ENCODE measurements around the gene DSG4. TPM values are rescaled to one million over a fixed set of nuclear protein-coding genes. Genes with fewer than 3 reads are reported as not detected.

DSG4 gene
- total and polyA plus RNA-seq, 2 donors = under 0.01 to 0.05 TPM

GRCh38 chr18:31436825-31437224 is 60.2 kb downstream of the DSG4 start:
- no peak overlapping the region for H3K27ac ChIP-seq (ENCODE audit: low read depth in 1 of 2, low read length in 1 of 2)
- H3K4me3 ChIP-seq (ENCODE audit: low read length in 2 of 2) = no peak overlapping the region
- H3K9me3 ChIP-seq (ENCODE audit: control insufficient read depth in 2 of 2, insufficient read depth in 1 of 2, low read length in 1 of 2) = no peaks in the 10 kb centered on the region
- H3K36me3 ChIP-seq (ENCODE audit: control insufficient read depth in 2 of 2, insufficient read depth in 2 of 2, low read length in 1 of 2) = no peaks in the 10 kb centered on the region
- no peaks in the 10 kb centered on the region for H3K4me1 ChIP-seq (ENCODE audit: control insufficient read depth in 2 of 2, insufficient read depth in 2 of 2, low read length in 2 of 2)
- DNase-seq (ENCODE audit: low read depth in 6 of 9, low spot score in 9 of 9) = no peak
- 68% methylated on average over 3 of the region's 3 CpGs for WGBS
- no peaks in the 10 kb centered on the region for H3K27me3 ChIP-seq (ENCODE audit: control insufficient read depth in 2 of 2, insufficient read depth in 1 of 2, low read length in 1 of 2)

DNA sequence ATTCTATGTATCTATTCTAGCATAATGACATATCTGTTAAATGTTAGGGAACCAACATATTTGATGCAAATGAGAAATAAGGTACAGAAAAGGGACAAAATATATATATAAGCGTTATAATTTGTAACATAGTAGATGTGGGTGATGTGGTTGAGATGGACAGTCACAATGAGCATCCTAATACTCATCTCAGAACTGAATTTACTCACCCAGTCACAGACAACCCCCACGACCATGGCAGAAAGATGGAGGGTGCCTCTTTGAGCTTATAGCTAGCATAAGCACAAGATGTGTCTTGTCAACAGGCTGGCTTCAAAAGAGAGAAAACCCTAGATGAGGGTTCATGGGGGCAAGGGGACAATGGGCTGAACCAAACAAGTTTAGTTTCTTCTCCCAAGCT is 61.8 kb downstream of the DSG4 start:
- Histone ChIP-seq H3K4me1 (ENCODE audit: control insufficient read depth in 2 of 2, insufficient read depth in 2 of 2, low read length in 2 of 2) (no peaks in the 10 kb centered on the region), H3K36me3 (ENCODE audit: control insufficient read depth in 2 of 2, insufficient read depth in 2 of 2, low read length in 1 of 2) (no peaks in the 10 kb centered on the region), H3K27ac (ENCODE audit: low read depth in 1 of 2, low read length in 1 of 2) (no peak overlapping the region), H3K9me3 (ENCODE audit: control insufficient read depth in 2 of 2, insufficient read depth in 1 of 2, low read length in 1 of 2) (no peaks in the 10 kb centered on the region), H3K4me3 (ENCODE audit: low read length in 2 of 2) (no peak overlapping the region), H3K27me3 (ENCODE audit: control insufficient read depth in 2 of 2, insufficient read depth in 1 of 2, low read length in 1 of 2) (no peaks in the 10 kb centered on the region)
- DNase-seq (ENCODE audit: low read depth in 6 of 9, low spot score in 9 of 9) = no peak
- WGBS = 91% methylated on average over 2 of the region's 2 CpGs

DNA sequence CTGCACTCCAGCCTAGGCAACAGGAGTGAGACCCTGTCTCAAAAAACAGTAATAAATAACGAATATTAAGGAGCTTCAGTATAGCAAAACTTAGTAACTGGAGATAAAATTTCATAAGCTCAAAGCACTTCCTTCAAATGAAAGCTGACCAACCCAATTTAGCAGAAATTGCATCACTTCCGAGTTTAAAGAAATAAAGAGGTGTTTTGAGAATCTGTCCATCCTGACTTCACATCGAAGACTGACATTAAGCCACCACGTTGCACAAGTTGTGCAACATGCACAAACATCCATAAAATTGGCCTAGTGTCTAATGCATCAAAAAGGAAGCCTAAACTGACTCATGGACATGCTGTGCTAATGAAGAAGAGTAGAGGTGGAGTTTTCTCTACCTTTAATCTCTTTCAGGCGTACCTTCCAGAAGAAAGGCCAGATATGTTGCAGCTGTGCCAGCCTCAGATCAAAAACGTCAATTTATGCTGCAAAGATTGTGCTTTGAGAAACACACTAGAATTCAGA is 63.3 kb downstream of the DSG4 start:
- H3K9me3 ChIP-seq (ENCODE audit: control insufficient read depth in 2 of 2, insufficient read depth in 1 of 2, low read length in 1 of 2) = no peaks in the 10 kb centered on the region
- WGBS = 89% methylated on average over 6 of the region's 6 CpGs
- no peaks in the 10 kb centered on the region for H3K4me1 ChIP-seq (ENCODE audit: control insufficient read depth in 2 of 2, insufficient read depth in 2 of 2, low read length in 2 of 2)
- no peaks in the 10 kb centered on the region for H3K36me3 ChIP-seq (ENCODE audit: control insufficient read depth in 2 of 2, insufficient read depth in 2 of 2, low read length in 1 of 2)
- H3K27ac ChIP-seq (ENCODE audit: low read depth in 1 of 2, low read length in 1 of 2) = no peak overlapping the region
- H3K27me3 ChIP-seq (ENCODE audit: control insufficient read depth in 2 of 2, insufficient read depth in 1 of 2, low read length in 1 of 2) = no peaks in the 10 kb centered on the region
- H3K4me3 ChIP-seq (ENCODE audit: low read length in 2 of 2) = no peak overlapping the region
- no peak for DNase-seq (ENCODE audit: low read depth in 6 of 9, low spot score in 9 of 9)

GRCh38 chr18:31440787-31441186 is 64.2 kb downstream of the DSG4 start:
- no peaks in the 10 kb centered on the region for H3K4me1 ChIP-seq (ENCODE audit: control insufficient read depth in 2 of 2, insufficient read depth in 2 of 2, low read length in 2 of 2)
- no peaks in the 10 kb centered on the region for H3K36me3 ChIP-seq (ENCODE audit: control insufficient read depth in 2 of 2, insufficient read depth in 2 of 2, low read length in 1 of 2)
- no peaks in the 10 kb centered on the region for H3K27me3 ChIP-seq (ENCODE audit: control insufficient read depth in 2 of 2, insufficient read depth in 1 of 2, low read length in 1 of 2)
- H3K4me3 ChIP-seq (ENCODE audit: low read length in 2 of 2) = no peak overlapping the region
- no peak for DNase-seq (ENCODE audit: low read depth in 6 of 9, low spot score in 9 of 9)
- H3K27ac ChIP-seq (ENCODE audit: low read depth in 1 of 2, low read length in 1 of 2) = no peak overlapping the region
- H3K9me3 ChIP-seq (ENCODE audit: control insufficient read depth in 2 of 2, insufficient read depth in 1 of 2, low read length in 1 of 2) = no peaks in the 10 kb centered on the region
- WGBS = 94% methylated on average over 6 of the region's 6 CpGs

- Histone ChIP-seq H3K36me3 (ENCODE audit: control insufficient read depth in 2 of 2, insufficient read depth in 2 of 2, low read length in 1 of 2) (no peaks in the 10 kb centered on the region), H3K4me3 (ENCODE audit: low read length in 2 of 2) (no peak overlapping the region), H3K27ac (ENCODE audit: low read depth in 1 of 2, low read length in 1 of 2) (no peak overlapping the region), H3K27me3 (ENCODE audit: control insufficient read depth in 2 of 2, insufficient read depth in 1 of 2, low read length in 1 of 2) (no peaks in the 10 kb centered on the region), H3K9me3 (ENCODE audit: control insufficient read depth in 2 of 2, insufficient read depth in 1 of 2, low read length in 1 of 2) (no peaks in the 10 kb centered on the region), H3K4me1 (ENCODE audit: control insufficient read depth in 2 of 2, insufficient read depth in 2 of 2, low read length in 2 of 2) (no peaks in the 10 kb centered on the region)
- 93% methylated on average over 4 of the region's 4 CpGs for WGBS
- no peak for DNase-seq (ENCODE audit: low read depth in 6 of 9, low spot score in 9 of 9)
These were observed 64.9 kb downstream of the DSG4 start for GRCh38 chr18:31441493-31441892.

DNA sequence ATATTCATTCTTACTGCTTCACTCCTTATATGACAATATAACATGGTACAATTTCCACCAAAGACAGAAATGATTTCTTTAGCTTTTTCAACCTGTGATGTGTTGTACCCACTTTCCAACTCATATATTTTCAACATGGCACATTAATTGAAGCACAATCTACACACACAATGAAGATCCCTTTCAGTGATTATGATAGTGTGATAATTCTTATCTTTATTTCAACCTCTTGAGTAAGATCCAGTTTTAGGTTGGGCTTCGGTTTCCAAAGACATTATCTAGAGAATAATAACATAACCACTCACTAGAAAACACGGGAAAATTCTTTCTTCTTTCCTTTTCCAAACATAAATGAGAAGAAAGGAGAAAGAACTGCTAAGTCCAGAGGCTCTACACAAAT is 67.6 kb downstream of the DSG4 start:
- Histone ChIP-seq H3K36me3 (ENCODE audit: control insufficient read depth in 2 of 2, insufficient read depth in 2 of 2, low read length in 1 of 2) (no peaks in the 10 kb centered on the region), H3K4me1 (ENCODE audit: control insufficient read depth in 2 of 2, insufficient read depth in 2 of 2, low read length in 2 of 2) (no peaks in the 10 kb centered on the region), H3K27me3 (ENCODE audit: control insufficient read depth in 2 of 2, insufficient read depth in 1 of 2, low read length in 1 of 2) (no peaks in the 10 kb centered on the region), H3K9me3 (ENCODE audit: control insufficient read depth in 2 of 2, insufficient read depth in 1 of 2, low read length in 1 of 2) (no peaks in the 10 kb centered on the region), H3K27ac (ENCODE audit: low read depth in 1 of 2, low read length in 1 of 2) (no peak overlapping the region), H3K4me3 (ENCODE audit: low read length in 2 of 2) (no peak overlapping the region)
- 90% methylated on average over 2 of the region's 2 CpGs for WGBS
- no peak for DNase-seq (ENCODE audit: low read depth in 6 of 9, low spot score in 9 of 9)

GRCh38 chr18:31445908-31446307 is 69.3 kb downstream of the DSG4 start:
- no peaks in the 10 kb centered on the region for H3K9me3 ChIP-seq (ENCODE audit: control insufficient read depth in 2 of 2, insufficient read depth in 1 of 2, low read length in 1 of 2)
- no peaks in the 10 kb centered on the region for H3K27me3 ChIP-seq (ENCODE audit: control insufficient read depth in 2 of 2, insufficient read depth in 1 of 2, low read length in 1 of 2)
- H3K4me3 ChIP-seq (ENCODE audit: low read length in 2 of 2) = no peak overlapping the region
- no peaks in the 10 kb centered on the region for H3K36me3 ChIP-seq (ENCODE audit: control insufficient read depth in 2 of 2, insufficient read depth in 2 of 2, low read length in 1 of 2)
- no peaks in the 10 kb centered on the region for H3K4me1 ChIP-seq (ENCODE audit: control insufficient read depth in 2 of 2, insufficient read depth in 2 of 2, low read length in 2 of 2)
- H3K27ac ChIP-seq (ENCODE audit: low read depth in 1 of 2, low read length in 1 of 2) = no peak overlapping the region
- no peak for DNase-seq (ENCODE audit: low read depth in 6 of 9, low spot score in 9 of 9)

GRCh38 chr18:31446854-31447253 is 70.3 kb downstream of the DSG4 start:
- H3K27me3 ChIP-seq (ENCODE audit: control insufficient read depth in 2 of 2, insufficient read depth in 1 of 2, low read length in 1 of 2) = no peaks in the 10 kb centered on the region
- no peaks in the 10 kb centered on the region for H3K36me3 ChIP-seq (ENCODE audit: control insufficient read depth in 2 of 2, insufficient read depth in 2 of 2, low read length in 1 of 2)
- H3K27ac ChIP-seq (ENCODE audit: low read depth in 1 of 2, low read length in 1 of 2) = no peak overlapping the region
- 93% methylated on average over 3 of the region's 3 CpGs for WGBS
- DNase-seq (ENCODE audit: low read depth in 6 of 9, low spot score in 9 of 9) = no peak
- H3K4me3 ChIP-seq (ENCODE audit: low read length in 2 of 2) = no peak overlapping the region
- no peaks in the 10 kb centered on the region for H3K9me3 ChIP-seq (ENCODE audit: control insufficient read depth in 2 of 2, insufficient read depth in 1 of 2, low read length in 1 of 2)
- H3K4me1 ChIP-seq (ENCODE audit: control insufficient read depth in 2 of 2, insufficient read depth in 2 of 2, low read length in 2 of 2) = no peaks in the 10 kb centered on the region

DNA sequence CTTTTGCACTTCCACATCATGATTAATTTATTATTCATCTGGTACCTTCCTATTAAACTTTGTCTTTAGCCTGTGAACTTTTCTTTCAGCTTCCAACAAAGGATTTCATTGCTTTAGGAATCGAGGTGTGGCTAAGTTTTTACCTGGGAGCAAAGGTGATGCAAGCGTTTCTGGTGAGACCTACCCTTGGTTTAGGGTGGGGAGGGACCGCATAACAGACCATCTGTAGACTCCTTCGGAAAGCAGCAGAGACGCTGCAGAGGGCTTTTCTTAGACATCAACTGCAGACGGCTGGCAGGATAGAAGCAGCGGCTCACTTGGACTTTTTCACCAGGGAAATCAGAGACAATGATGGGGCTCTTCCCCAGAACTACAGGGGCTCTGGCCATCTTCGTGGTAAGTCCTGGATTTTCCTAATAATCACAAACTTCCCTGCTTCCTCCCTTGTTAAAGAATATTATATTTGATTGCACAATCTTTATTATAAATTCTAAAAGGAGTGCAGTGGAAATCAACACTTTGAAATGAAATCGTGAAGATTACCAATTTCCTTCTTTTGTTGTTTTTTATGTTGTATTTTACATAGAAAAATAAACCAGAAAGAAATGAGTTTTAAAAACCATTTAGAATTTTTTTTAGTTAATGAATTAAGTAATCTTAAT is 71.1 kb downstream of the DSG4 start, which contains the start of gene DSG3:
Gene DSG3, plus strand, starts transcription at position 212 of the 662 bp plus-strand sequence. Its CDS starts 137 bp downstream, at position 349.
- WGBS = 86% methylated on average over 9 of the region's 9 CpGs
- H3K9me3 ChIP-seq (ENCODE audit: control insufficient read depth in 2 of 2, insufficient read depth in 1 of 2, low read length in 1 of 2) = no peaks in the 10 kb centered on the region
- DNase-seq (ENCODE audit: low read depth in 6 of 9, low spot score in 9 of 9) = no peak
- no peaks in the 10 kb centered on the region for H3K4me1 ChIP-seq (ENCODE audit: control insufficient read depth in 2 of 2, insufficient read depth in 2 of 2, low read length in 2 of 2)
- H3K4me3 ChIP-seq (ENCODE audit: low read length in 2 of 2) = peak within 1 kb of the TSS in 1 of 2 donors; percentile 9
- no peaks in the 10 kb centered on the region for H3K36me3 ChIP-seq (ENCODE audit: control insufficient read depth in 2 of 2, insufficient read depth in 2 of 2, low read length in 1 of 2)
- no peaks in the 10 kb centered on the region for H3K27me3 ChIP-seq (ENCODE audit: control insufficient read depth in 2 of 2, insufficient read depth in 1 of 2, low read length in 1 of 2)
- peak within 1 kb of the TSS; percentile 2 to 52 for H3K27ac ChIP-seq (ENCODE audit: low read depth in 1 of 2, low read length in 1 of 2)
